ENCODE data around the gene B9D1.

B9D1 gene

GRCh38 chr17:19338031-19338990 lies 24.2 kb downstream of the B9D1 start:
- Histone ChIP-seq H3K4me1 (ENCODE audit: control insufficient read depth in 1 of 2, insufficient read depth in 2 of 2, low read length in 2 of 2) (peaks cover 0 to 5% of the 10 kb centered on the region in 2 donors), H3K9me3 (ENCODE audit: control insufficient read depth in 1 of 2, low read length in 2 of 2) (no peaks in the 10 kb centered on the region), H3K9ac (ENCODE audit: low read depth in 1 of 2, low read length in 2 of 2) (no peak overlapping the region), H3K4me3 (ENCODE audit: low read depth in 1 of 2, low read length in 2 of 2) (no peak overlapping the region), H3K27me3 (ENCODE audit: control insufficient read depth in 1 of 2, insufficient read depth in 2 of 2, low read length in 2 of 2) (no peaks in the 10 kb centered on the region), H3K27ac (ENCODE audit: low read depth, low read length) (no peak overlapping the region), H3K36me3 (ENCODE audit: control insufficient read depth in 1 of 2, insufficient read depth in 2 of 2, low read length in 2 of 2) (peaks cover 0 to 4% of the 10 kb centered on the region in 2 donors)

DNA sequence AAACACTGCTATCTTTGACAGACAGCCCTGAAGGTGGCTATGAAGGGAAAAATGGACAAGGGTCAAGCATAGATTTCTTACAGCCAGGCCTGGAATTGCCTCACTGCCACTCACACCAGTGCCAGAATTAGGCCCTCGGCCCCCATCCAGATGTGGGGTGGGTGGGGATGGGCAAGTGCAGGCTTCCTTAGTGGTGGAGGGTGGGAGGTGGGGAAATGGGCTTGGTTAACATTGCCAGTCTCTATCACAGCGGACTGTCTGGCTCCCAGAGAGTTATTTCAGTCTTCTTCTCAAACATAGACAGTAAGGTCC lies 24.9 kb downstream of the B9D1 start:
- Histone ChIP-seq H3K27ac (ENCODE audit: low read depth, low read length) (no peak overlapping the region), H3K4me3 (ENCODE audit: low read depth in 1 of 2, low read length in 2 of 2) (no peak overlapping the region), H3K9me3 (ENCODE audit: control insufficient read depth in 1 of 2, low read length in 2 of 2) (no peaks in the 10 kb centered on the region), H3K27me3 (ENCODE audit: control insufficient read depth in 1 of 2, insufficient read depth in 2 of 2, low read length in 2 of 2) (no peaks in the 10 kb centered on the region), H3K36me3 (ENCODE audit: control insufficient read depth in 1 of 2, insufficient read depth in 2 of 2, low read length in 2 of 2) (peaks cover 0 to 4% of the 10 kb centered on the region in 2 donors), H3K4me1 (ENCODE audit: control insufficient read depth in 1 of 2, insufficient read depth in 2 of 2, low read length in 2 of 2) (peaks cover 0 to 5% of the 10 kb centered on the region in 2 donors), H3K9ac (ENCODE audit: low read depth in 1 of 2, low read length in 2 of 2) (no peak overlapping the region)

- no peak overlapping the region for H3K4me3 ChIP-seq (ENCODE audit: low read depth in 1 of 2, low read length in 2 of 2)
- H3K27me3 ChIP-seq (ENCODE audit: control insufficient read depth in 1 of 2, insufficient read depth in 2 of 2, low read length in 2 of 2), result no peaks in the 10 kb centered on the region
- H3K4me1 ChIP-seq (ENCODE audit: control insufficient read depth in 1 of 2, insufficient read depth in 2 of 2, low read length in 2 of 2), result peaks cover 0 to 5% of the 10 kb centered on the region in 2 donors
- H3K36me3 ChIP-seq (ENCODE audit: control insufficient read depth in 1 of 2, insufficient read depth in 2 of 2, low read length in 2 of 2), result peaks cover 0 to 4% of the 10 kb centered on the region in 2 donors
- no peak overlapping the region for H3K9ac ChIP-seq (ENCODE audit: low read depth in 1 of 2, low read length in 2 of 2)
- no peak overlapping the region for H3K27ac ChIP-seq (ENCODE audit: low read depth, low read length)
- H3K9me3 ChIP-seq (ENCODE audit: control insufficient read depth in 1 of 2, low read length in 2 of 2), result no peaks in the 10 kb centered on the region
These were observed 25.4 kb downstream of the B9D1 start for GRCh38 chr17:19336938-19337711.

GRCh38 chr17:19335951-19336631 lies 26.4 kb downstream of the B9D1 start:
- Histone ChIP-seq H3K27me3 (ENCODE audit: control insufficient read depth in 1 of 2, insufficient read depth in 2 of 2, low read length in 2 of 2) (no peaks in the 10 kb centered on the region), H3K4me3 (ENCODE audit: low read depth in 1 of 2, low read length in 2 of 2) (no peak overlapping the region), H3K9ac (ENCODE audit: low read depth in 1 of 2, low read length in 2 of 2) (no peak overlapping the region), H3K36me3 (ENCODE audit: control insufficient read depth in 1 of 2, insufficient read depth in 2 of 2, low read length in 2 of 2) (peaks cover 0 to 4% of the 10 kb centered on the region in 2 donors), H3K4me1 (ENCODE audit: control insufficient read depth in 1 of 2, insufficient read depth in 2 of 2, low read length in 2 of 2) (peaks cover 0 to 5% of the 10 kb centered on the region in 2 donors), H3K9me3 (ENCODE audit: control insufficient read depth in 1 of 2, low read length in 2 of 2) (no peaks in the 10 kb centered on the region), H3K27ac (ENCODE audit: low read depth, low read length) (no peak overlapping the region)

DNA sequence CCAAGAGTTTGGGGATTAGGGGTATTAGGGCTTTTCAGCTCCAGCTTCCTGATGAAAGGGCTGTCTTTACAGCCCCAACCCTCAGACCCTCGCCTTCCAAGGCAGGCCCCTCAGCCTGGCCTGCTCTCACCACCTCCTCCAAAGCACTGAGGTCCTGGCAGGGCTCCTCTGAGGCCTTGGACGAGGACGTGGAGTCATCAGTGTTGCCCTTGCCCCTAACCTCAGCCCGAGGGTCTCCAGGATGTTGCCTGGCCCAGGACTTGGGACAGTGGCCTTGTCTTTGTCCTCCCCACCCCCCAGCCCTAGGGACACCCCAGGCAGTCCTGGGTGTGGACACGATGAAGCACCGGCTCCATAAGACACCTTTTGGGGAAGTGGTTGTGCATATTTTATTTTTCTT lies 28.2 kb downstream of the B9D1 start:
- H3K4me3 ChIP-seq (ENCODE audit: low read depth in 1 of 2, low read length in 2 of 2), result no peak overlapping the region
- H3K36me3 ChIP-seq (ENCODE audit: control insufficient read depth in 1 of 2, insufficient read depth in 2 of 2, low read length in 2 of 2), result peaks cover 0 to 7% of the 10 kb centered on the region in 2 donors
- H3K27me3 ChIP-seq (ENCODE audit: control insufficient read depth in 1 of 2, insufficient read depth in 2 of 2, low read length in 2 of 2), result no peaks in the 10 kb centered on the region
- H3K9me3 ChIP-seq (ENCODE audit: control insufficient read depth in 1 of 2, low read length in 2 of 2), result no peaks in the 10 kb centered on the region
- peaks cover 0 to 5% of the 10 kb centered on the region in 2 donors for H3K4me1 ChIP-seq (ENCODE audit: control insufficient read depth in 1 of 2, insufficient read depth in 2 of 2, low read length in 2 of 2)
- H3K27ac ChIP-seq (ENCODE audit: low read depth, low read length), result no peak overlapping the region
- no peak overlapping the region for H3K9ac ChIP-seq (ENCODE audit: low read depth in 1 of 2, low read length in 2 of 2)

- Histone ChIP-seq H3K36me3 (ENCODE audit: control insufficient read depth in 1 of 2, insufficient read depth in 2 of 2, low read length in 2 of 2) (peaks cover 0 to 7% of the 10 kb centered on the region in 2 donors), H3K27me3 (ENCODE audit: control insufficient read depth in 1 of 2, insufficient read depth in 2 of 2, low read length in 2 of 2) (no peaks in the 10 kb centered on the region), H3K4me3 (ENCODE audit: low read depth in 1 of 2, low read length in 2 of 2) (no peak overlapping the region), H3K9me3 (ENCODE audit: control insufficient read depth in 1 of 2, low read length in 2 of 2) (no peaks in the 10 kb centered on the region), H3K27ac (ENCODE audit: low read depth, low read length) (no peak overlapping the region), H3K4me1 (ENCODE audit: control insufficient read depth in 1 of 2, insufficient read depth in 2 of 2, low read length in 2 of 2) (peaks cover 0 to 5% of the 10 kb centered on the region in 2 donors), H3K9ac (ENCODE audit: low read depth in 1 of 2, low read length in 2 of 2) (no peak overlapping the region)
These were observed 28.7 kb downstream of the B9D1 start for GRCh38 chr17:19333736-19334290.

DNA sequence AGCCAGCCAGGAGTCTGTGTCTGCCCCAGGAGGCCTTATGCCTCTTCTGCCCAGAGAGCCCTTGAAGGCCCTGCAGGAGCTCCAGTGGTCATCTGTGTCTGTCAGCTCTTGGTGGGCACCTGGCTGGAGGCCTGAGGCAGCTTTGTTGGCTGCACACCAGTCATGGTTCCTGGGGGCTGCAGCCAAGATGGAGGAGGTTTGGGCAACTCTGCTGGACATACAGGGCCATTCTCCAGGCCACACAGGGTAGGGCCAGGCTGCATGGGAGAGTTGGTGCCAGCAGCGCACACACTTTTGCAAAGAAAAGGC lies 29.4 kb downstream of the B9D1 start:
- Histone ChIP-seq H3K27ac (ENCODE audit: low read depth, low read length) (no peak overlapping the region), H3K9me3 (ENCODE audit: control insufficient read depth in 1 of 2, low read length in 2 of 2) (no peaks in the 10 kb centered on the region), H3K27me3 (ENCODE audit: control insufficient read depth in 1 of 2, insufficient read depth in 2 of 2, low read length in 2 of 2) (no peaks in the 10 kb centered on the region), H3K9ac (ENCODE audit: low read depth in 1 of 2, low read length in 2 of 2) (no peak overlapping the region), H3K36me3 (ENCODE audit: control insufficient read depth in 1 of 2, insufficient read depth in 2 of 2, low read length in 2 of 2) (peaks cover 0 to 7% of the 10 kb centered on the region in 2 donors), H3K4me3 (ENCODE audit: low read depth in 1 of 2, low read length in 2 of 2) (no peak overlapping the region), H3K4me1 (ENCODE audit: control insufficient read depth in 1 of 2, insufficient read depth in 2 of 2, low read length in 2 of 2) (peaks cover 0 to under 1% of the 10 kb centered on the region in 2 donors)

DNA sequence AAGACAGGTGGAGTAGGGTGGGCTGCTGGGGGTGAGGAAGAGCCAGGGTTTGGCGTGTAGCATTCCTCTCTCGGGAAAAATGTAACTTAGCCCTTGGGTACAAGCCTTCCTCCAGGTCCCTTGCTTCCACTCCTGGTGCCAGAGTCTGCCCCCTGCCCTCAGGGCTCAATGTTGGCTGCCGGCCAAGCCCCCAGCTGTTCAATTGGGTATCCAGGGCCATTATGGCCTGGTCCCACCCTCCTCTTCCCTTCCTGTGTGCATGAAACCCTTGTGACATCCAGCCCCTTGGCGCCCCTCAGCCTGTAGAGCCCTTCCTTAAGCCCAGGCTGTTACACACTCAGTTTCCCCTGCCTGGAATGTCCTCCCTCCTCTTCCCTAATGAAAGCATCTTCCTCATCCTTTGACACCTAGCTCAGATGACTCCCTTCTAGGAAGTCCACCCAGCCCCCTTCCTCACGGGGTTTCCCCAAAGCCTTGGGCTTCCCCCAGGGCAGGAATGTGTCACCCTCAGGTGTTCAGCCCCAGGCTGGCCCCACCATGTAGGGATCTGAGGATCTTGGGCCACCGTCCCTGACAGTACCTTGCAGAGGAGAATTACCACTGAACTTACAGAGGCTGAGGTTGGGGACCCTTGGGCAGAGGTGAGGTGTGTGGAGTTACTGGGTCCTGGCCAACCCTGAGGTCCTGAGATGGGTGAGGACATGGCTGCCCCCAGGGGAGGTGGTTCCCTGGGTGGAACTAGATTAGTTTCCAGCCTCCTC lies 30.0 kb downstream of the B9D1 start:
- Histone ChIP-seq H3K4me1 (ENCODE audit: control insufficient read depth in 1 of 2, insufficient read depth in 2 of 2, low read length in 2 of 2) (no peaks in the 10 kb centered on the region), H3K36me3 (ENCODE audit: control insufficient read depth in 1 of 2, insufficient read depth in 2 of 2, low read length in 2 of 2) (peaks cover 0 to 7% of the 10 kb centered on the region in 2 donors), H3K9me3 (ENCODE audit: control insufficient read depth in 1 of 2, low read length in 2 of 2) (no peaks in the 10 kb centered on the region), H3K4me3 (ENCODE audit: low read depth in 1 of 2, low read length in 2 of 2) (no peak overlapping the region), H3K27ac (ENCODE audit: low read depth, low read length) (no peak overlapping the region), H3K27me3 (ENCODE audit: control insufficient read depth in 1 of 2, insufficient read depth in 2 of 2, low read length in 2 of 2) (no peaks in the 10 kb centered on the region), H3K9ac (ENCODE audit: low read depth in 1 of 2, low read length in 2 of 2) (no peak overlapping the region)

- Histone ChIP-seq H3K36me3 (ENCODE audit: control insufficient read depth in 1 of 2, insufficient read depth in 2 of 2, low read length in 2 of 2) (peaks cover 0 to 7% of the 10 kb centered on the region in 2 donors), H3K27me3 (ENCODE audit: control insufficient read depth in 1 of 2, insufficient read depth in 2 of 2, low read length in 2 of 2) (no peaks in the 10 kb centered on the region), H3K4me3 (ENCODE audit: low read depth in 1 of 2, low read length in 2 of 2) (no peak overlapping the region), H3K4me1 (ENCODE audit: control insufficient read depth in 1 of 2, insufficient read depth in 2 of 2, low read length in 2 of 2) (no peaks in the 10 kb centered on the region), H3K9me3 (ENCODE audit: control insufficient read depth in 1 of 2, low read length in 2 of 2) (no peaks in the 10 kb centered on the region), H3K27ac (ENCODE audit: low read depth, low read length) (no peak overlapping the region), H3K9ac (ENCODE audit: low read depth in 1 of 2, low read length in 2 of 2) (no peak overlapping the region)
These were observed 30.8 kb downstream of the B9D1 start for GRCh38 chr17:19331543-19332245.

Data from duodenal mucosa (tissue), 2 donors.